ENCODE data around the gene PHETA1. TPM values are rescaled to one million over a fixed set of nuclear protein-coding genes. Genes with fewer than 3 reads are reported as not detected.

PHETA1 gene
- total RNA-seq, 1 experiment from 2014 or later, result 10.6 TPM

- ChIA-PET CTCF (no interaction called here), RAD21 (ENCODE audit: low non-redundant PET in 1 of 2, low total read pairs in 2 of 2, uncharacterized antibody in 2 of 2, unreplicated experiment in 2 of 2) (no interaction called here), POLR2A (no interaction called here)
- no peak for ATAC-seq
- BruUV-seq (replicated peaks), result no TSS peak
- no peak overlapping the region for H3K4me3 ChIP-seq (replicated peaks in 1 of 2; ENCODE audit: low read depth in 1 of 2, low read length in 2 of 2)
- no peak overlapping the region for H3K27ac ChIP-seq (ENCODE audit: low read depth, low read length)
- H3K4me1 ChIP-seq (ENCODE audit: control insufficient read depth in 1 of 2, insufficient read depth in 2 of 2, low read length in 2 of 2), result peaks cover 0 to 15% of the 10 kb centered on the region in 2 experiments; a peak in 2 of 4 replicates
- no peak overlapping the region for H3K9ac ChIP-seq (ENCODE audit: low read length)
- no peaks in the 10 kb centered on the region for H3K79me2 ChIP-seq (ENCODE audit: insufficient read depth, low read length)
- no peaks in the 10 kb centered on the region for H3K9me3 ChIP-seq (ENCODE audit: control insufficient read depth in 1 of 2, insufficient read depth in 1 of 2, low read depth in 1 of 2, low read length in 2 of 2)
- H3K4me2 ChIP-seq (ENCODE audit: low read length), result no peak overlapping the region
- H3K9me2 ChIP-seq (ENCODE audit: insufficient read depth), result no peaks in the 10 kb centered on the region
- no peaks in the 10 kb centered on the region; a peak in 1 of 4 replicates for H3K36me3 ChIP-seq (ENCODE audit: control insufficient read depth in 1 of 2, insufficient read depth in 2 of 2, low read length in 2 of 2)
- TF ChIP-seq EZH2phosphoT487 (IDR thresholded peaks at IDR 0.05; ENCODE audit: borderline replicate concordance) (no peak), SRF (IDR thresholded peaks at IDR 0.05; ENCODE audit: low read depth) (no peak), ZFX (IDR thresholded peaks at IDR 0.05) (no peak), JUND (IDR thresholded peaks at IDR 0.05) (no peak), ELF1 (IDR thresholded peaks at IDR 0.05; ENCODE audit: borderline replicate concordance, low read depth) (no peak), RAD21 (IDR thresholded peaks at IDR 0.05; ENCODE audit: low read depth) (no peak), FOSL1 (IDR thresholded peaks at IDR 0.05; ENCODE audit: low read depth) (no peak), CEBPB (IDR thresholded peaks at IDR 0.05; ENCODE audit: low read depth) (no peak), SIN3A (IDR thresholded peaks at IDR 0.05; ENCODE audit: low read depth) (no peak), SP1 (IDR thresholded peaks at IDR 0.05; ENCODE audit: low read depth) (no peak), ATF3 (IDR thresholded peaks at IDR 0.05) (no peak), POLR2AphosphoS5 (IDR thresholded peaks at IDR 0.05; ENCODE audit: low read depth, low read length) (no peak), CBX3 (IDR thresholded peaks at IDR 0.05; ENCODE audit: low read depth) (no peak), REST (IDR thresholded peaks at IDR 0.05; ENCODE audit: low read depth) (no peak), ZNF274 (IDR thresholded peaks at IDR 0.05; ENCODE audit: low read depth, low read length) (no peak), TCF7L2 (IDR thresholded peaks at IDR 0.05; ENCODE audit: borderline replicate concordance, extremely low read depth, insufficient read depth, insufficient read length) (no peak), ZBTB33 (IDR thresholded peaks at IDR 0.05; ENCODE audit: extremely low read depth, insufficient replicate concordance, low read length) (no peak), YY1 (IDR thresholded peaks at IDR 0.05; ENCODE audit: extremely low read depth, insufficient replicate concordance, low read depth, low read length) (no peak), MAX (IDR thresholded peaks at IDR 0.05) (no peak), CTCF (IDR thresholded peaks at IDR 0.05 in 2 of 3, conservative IDR thresholded peaks at IDR 0.05 in 1 of 3; ENCODE audit: borderline replicate concordance in 1 of 3, insufficient read depth in 1 of 3, low read depth in 2 of 3, low read length in 2 of 3) (no peak)
- no peak overlapping the region for H2AFZ ChIP-seq (ENCODE audit: low read depth, low read length, poor library complexity, severe bottlenecking)
- no peaks in the 10 kb centered on the region for H4K20me1 ChIP-seq (ENCODE audit: insufficient read depth)
- intact Hi-C loops (cut with micrococcal nuclease), result no loop called here
- DNase-seq (ENCODE audit: low read depth, low spot score), result no peak
- H3K27me3 ChIP-seq (ENCODE audit: insufficient read depth, low read length), result no peaks in the 10 kb centered on the region
Observed at GRCh38 chr12:111361073-111361716, 7.7 kb downstream of the PHETA1 start.

All from HCT116 (cell line).